NCI-H1930 (cell line): ENCODE data around the gene ITPRIP.

Experiments
- DNase-seq, 2 experiments: peaks; one replicate each; lab custom pipeline; 2025; lab: John Stamatoyannopoulos, UW

The ITPRIP gene

DNA sequence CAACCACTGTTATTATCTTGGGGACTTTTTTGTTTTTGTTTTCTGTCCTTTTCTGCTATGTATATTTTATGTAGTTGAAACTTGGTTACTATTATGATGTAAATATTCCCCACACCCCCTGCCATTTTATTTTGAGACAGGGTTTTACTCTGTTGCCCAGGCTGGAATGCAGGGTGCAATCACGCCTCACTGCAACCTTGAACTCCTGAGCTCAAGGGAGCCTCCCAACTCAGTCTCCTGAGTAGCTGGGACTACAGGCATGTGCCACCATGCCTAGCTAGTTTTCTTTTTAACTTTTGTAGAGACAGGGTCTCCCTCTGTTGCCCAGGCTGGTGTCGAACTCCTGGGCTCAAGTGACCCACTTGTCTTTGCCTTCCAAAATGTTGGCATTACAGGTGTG lies 51.3 kb downstream of the ITPRIP start:
- no peak for DNase-seq

DNA sequence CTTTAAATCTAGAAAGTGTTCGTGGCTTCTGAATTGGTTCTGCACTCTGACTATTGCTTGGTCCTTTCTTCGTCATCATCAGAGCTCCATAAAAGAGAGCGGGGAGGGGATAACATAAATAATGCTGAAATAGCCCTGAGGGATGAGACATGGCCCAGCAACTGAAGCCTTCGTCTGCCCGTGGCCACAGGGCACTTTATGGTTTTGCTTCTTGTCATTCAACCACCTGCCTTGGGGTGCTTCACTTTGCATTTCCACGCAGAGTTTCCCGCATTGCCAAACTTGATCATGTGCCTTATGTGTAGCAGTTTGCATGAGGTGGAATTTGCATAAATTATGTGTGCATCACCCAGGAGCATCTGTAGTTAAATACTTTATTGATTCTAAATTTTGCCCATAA lies 53.4 kb downstream of the ITPRIP start:
- DNase-seq, result no peak

GRCh38 chr10:104281694-104282093 lies 56.6 kb downstream of the ITPRIP start:
- no peak for DNase-seq

- DNase-seq, result no peak
Observed at GRCh38 chr10:104279550-104280259, 58.6 kb downstream of the ITPRIP start.

GRCh38 chr10:104277785-104278184 lies 60.5 kb downstream of the ITPRIP start:
- DNase-seq, result no peak

GRCh38 chr10:104276192-104276591 lies 62.1 kb downstream of the ITPRIP start:
- no peak for DNase-seq

- DNase-seq, result peak in 1 of 2 experiments; percentile 53
Observed at GRCh38 chr10:104274762-104275721, 63.2 kb downstream of the ITPRIP start.

GRCh38 chr10:104273899-104274575 lies 64.2 kb downstream of the ITPRIP start:
- DNase-seq, result no peak

DNA sequence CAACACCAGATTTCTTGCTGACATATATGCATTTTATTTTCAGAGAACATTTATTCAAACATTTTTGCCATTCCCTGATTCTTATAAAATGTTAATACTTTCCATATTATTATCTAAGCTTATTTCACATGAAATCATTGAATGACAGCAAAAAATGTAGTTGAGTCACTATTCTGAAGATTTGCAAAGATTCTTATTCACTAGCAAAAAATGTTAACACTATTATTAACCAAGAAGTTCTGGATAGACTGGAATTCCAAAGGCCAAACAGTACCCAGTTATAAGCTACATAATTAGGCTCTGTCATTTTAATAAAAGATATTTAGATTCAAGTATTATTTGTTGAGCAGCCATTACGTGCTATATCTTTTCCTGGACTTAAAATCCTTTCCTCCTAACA lies 65.0 kb downstream of the ITPRIP start:
- DNase-seq, result no peak

DNA sequence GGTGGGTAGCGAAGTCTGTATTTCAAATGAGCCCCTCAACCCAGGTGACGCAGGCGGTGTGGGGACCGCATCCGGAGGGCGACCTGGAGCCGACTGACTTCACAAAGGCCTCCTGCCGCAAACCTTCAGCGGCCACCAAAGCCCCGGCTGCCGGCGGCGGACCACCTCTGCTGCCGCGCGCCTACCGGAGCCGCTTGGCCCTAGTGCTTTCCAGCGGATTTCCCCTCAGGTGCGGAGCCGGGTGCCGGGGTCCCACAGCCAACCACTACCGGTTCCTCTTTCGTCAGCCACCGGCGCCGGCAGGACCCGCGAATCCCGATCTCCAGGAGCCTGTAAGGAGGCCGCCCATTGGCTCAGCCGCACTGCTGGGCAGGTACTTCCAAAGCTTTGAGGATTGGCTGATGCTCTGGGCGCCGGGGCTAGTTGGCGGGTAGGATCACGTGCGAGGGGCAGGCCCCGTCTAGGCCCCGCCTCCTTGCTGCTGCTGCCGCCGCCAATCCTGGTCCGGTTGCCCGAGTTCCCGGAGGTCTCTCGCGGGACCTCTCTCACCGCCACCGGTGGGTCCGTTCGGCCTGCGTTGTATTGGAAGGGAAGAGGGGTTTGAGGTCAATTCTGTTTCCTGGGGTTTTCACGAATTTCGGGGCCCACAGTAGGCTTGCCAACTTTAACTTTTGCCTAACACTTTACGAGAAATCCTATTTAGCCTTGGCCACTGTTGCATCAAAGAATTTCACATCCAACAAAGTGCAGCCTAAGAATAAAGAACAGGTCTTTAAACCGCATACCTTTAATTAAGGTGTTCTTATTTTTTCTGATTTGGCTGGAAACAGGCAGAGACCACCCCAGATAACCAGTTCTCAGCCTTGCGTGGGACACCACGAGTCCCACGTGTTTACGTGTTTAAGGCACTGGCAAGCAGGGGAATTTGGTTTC lies 69.3 kb downstream of the ITPRIP start, which contains the start of gene GSTO2:
TSS of gene GSTO2 (plus strand) at position 472 of the 933 bp plus-strand sequence. CDS start 5,732 bp downstream, outside the sequence.
- DNase-seq, result peak; percentile 92

- no peak for DNase-seq
Observed at GRCh38 chr10:104268405-104268712, 69.9 kb downstream of the ITPRIP start.

- DNase-seq, result no peak
Observed at GRCh38 chr10:104267721-104268404, 70.4 kb downstream of the ITPRIP start.

DNA sequence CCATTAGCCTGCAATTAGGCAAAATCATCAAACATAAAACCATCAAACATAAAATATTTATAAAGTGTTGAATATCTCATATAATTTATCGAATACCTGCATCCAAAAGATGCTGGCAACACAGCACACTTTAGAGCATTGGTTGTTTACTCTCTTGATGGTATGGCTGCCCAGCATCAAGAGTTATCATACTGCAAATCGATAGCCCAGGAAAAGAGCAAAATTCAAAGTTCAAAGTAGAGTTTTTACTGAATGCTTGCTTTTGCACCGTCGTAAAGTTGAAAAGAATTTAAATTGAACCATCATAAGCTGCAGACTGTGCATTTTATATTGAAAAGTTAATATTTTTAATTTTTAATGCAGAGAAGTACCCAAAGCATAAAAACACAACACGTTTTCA lies 73.5 kb downstream of the ITPRIP start:
- no peak for DNase-seq

DNA sequence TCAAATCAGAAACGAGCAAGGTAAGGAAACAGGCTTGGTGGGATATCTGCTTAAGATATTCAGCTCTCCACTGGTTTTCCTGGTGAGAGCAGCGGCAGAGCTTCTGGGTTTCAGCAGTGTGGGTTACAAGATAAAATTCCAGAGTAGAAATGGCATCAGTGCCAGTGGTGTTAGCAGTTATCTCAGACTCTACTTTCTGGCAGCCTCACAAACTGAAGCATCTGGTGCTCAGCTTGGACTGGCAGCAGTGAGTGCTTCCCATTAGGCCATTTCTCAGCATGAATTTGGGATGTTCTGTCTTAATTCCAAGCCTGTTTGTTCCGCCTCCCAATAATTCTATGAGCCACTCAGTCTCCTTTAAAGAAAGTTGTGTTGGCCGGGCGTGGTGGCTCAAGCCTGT lies 76.2 kb downstream of the ITPRIP start:
- DNase-seq, result no peak

DNA sequence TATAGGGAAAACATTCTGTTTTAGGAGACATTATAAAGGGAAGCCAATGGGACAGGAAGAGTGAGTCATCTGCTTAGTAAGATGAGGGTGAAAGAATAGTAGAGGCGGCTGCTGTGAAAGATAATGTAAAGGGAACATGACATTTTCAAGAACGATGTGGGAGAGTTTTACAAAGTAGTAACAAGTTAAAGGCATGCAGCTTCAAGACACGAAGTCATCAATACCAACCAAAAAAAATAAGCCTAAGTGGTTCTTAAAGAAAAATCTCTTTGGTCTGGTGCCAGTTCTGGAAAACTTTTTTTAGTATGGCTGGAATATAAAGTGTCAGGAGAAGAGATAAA lies 77.5 kb downstream of the ITPRIP start:
- DNase-seq, result no peak

DNA sequence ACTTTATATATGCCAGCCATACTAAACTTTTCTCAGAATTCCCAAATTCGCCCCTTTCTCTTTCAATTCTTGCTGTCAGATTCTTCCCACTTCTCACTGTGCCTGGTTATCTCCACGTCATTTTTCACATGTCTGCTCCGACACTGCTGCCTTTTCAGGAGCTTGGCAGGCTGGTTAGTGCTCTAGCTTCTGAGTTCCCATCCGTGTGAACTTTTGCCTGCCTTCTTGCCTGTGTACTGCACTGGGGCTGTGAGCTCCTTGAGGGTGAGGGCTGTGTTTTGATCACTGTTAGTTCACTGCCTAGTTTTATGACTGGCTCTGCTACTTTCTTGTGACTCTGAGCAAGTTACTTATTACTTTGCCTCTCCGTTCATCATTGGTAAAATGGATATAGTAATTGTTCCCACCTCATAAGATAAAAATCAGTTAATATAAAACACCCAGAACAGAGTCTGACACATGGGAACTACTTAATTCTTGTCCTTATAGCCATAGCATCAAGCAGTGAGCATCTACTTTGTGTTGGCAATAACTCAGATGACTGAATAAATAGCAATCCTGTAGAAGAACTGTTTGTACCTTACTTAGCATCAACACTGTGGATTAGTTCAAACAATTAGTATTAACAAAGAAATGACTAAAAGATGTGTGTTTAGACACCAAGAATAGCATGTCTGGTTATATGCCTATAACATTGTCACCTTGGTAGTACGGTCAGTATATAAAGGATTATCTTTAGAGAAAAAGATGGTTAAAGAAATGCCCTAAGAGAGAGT lies 78.1 kb downstream of the ITPRIP start:
- no peak for DNase-seq
